Thyroid gland (tissue), 4 donors: ENCODE measurements around the gene RNF227. TPM values are rescaled to one million over a fixed set of nuclear protein-coding genes. Genes with fewer than 3 reads are reported as not detected.

Experiments
- DNase-seq, 2 donors: peaks; one replicate each; pipeline ENCODE4 v3.0.0-alpha.2; 2019
- H3K27ac ChIP-seq, 3 donors: fragments of 200-600 bp; sonication (generic); 1 replicate in 2 of 3; 2 replicates in 1 of 3; pipeline ENCODE4 v1.5.1; 2016 to 2019; ENCODE audit warnings: mild to moderate bottlenecking in 1 of 3, moderate library complexity in 1 of 3
- H3K27me3 ChIP-seq: fragments of 200-600 bp; sonication (generic); one replicate; pipeline ENCODE4 v1.5.1; 2019
- H3K36me3 ChIP-seq, 2 donors: fragments of 200-600 bp; sonication (generic); one replicate each; pipeline ENCODE4 v1.5.1; 2016 to 2019
- H3K4me1 ChIP-seq, 2 donors: fragments of 200-600 bp; sonication (generic); one replicate each; pipeline ENCODE4 v1.5.1; 2017 to 2019
- H3K4me3 ChIP-seq, 3 donors: fragments of 200-600 bp; sonication (generic); replicated peaks in 1 of 3; 1 replicate in 2 of 3; 2 replicates in 1 of 3; pipeline ENCODE4 v1.5.1; 2016; ENCODE audit warnings: mild to moderate bottlenecking in 1 of 3
- H3K9me3 ChIP-seq: fragments of 200-600 bp; sonication (generic); one replicate; pipeline ENCODE4 v1.5.1; 2017
- POLR2A ChIP-seq, 2 donors: fragments of 450-650 bp; IDR thresholded peaks; one replicate each; pipeline ENCODE4 v1.6.1; 2017; ENCODE audit warnings: antibody characterized with exemption in 2 of 2, mild to moderate bottlenecking in 2 of 2, moderate library complexity in 1 of 2
- WGBS, 2 donors: methylation state at CpG; one replicate each; pipeline ENCODE4 v1.1.5; 2017; 5-methylcytosine and 5-hydroxymethylcytosine counted together
- intact Hi-C: fragments of 100-400 bp; cut with DNase I; formaldehyde crosslinking; loops from one replicate; pipeline ENCODE4 v1.15.1; 2023
- total RNA-seq, 4 donors: library from RNA; depleted of rRNA; stranded (reverse); fragments of >200 nt; gene quantifications; one replicate each; pipeline ENCODE4 v1.2.3, GENCODE V29; 2016
- TF ChIP-seq, protein P1 (sequence below), 6 experiments: fragments of 200-600 bp in 3 of 6; fragments of 450-650 bp in 3 of 6; sonication (generic) in 3 of 6; IDR thresholded peaks; one replicate each; pipeline ENCODE4 v1.5.1; 2016 to 2019; ENCODE audit warnings: antibody characterized with exemption in 6 of 6, mild to moderate bottlenecking in 2 of 6, inconsistent platforms in 1 of 6, moderate library complexity in 1 of 6

Gene RNF227
- total RNA-seq, 4 donors from 2014 or later = 1.1 to 4.3 (median 2.2) TPM

DNA sequence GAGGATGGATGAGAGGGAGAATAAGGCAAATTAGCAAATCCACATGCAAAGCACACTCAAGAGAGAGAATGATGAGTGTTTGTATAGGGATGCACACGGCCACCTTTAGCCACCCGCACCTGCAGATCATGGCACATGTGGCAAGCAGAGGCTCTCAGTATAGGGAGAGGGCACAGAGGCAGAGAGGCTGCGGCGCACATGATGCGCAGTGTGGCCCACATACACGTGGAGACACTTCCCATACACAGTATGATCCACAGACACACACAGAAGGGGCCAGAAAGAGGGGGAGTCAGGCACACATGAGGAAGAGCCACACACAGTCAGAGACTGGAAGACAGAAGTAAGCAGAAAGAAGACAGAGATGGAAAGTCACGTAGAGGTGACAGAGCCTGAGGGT lies 34.0 kb downstream of the RNF227 start:
- H3K4me3 ChIP-seq = no peak overlapping the region
- DNase-seq = no peak
- H3K27ac ChIP-seq = no peak overlapping the region
- intact Hi-C loops = no loop called here
- no peaks in the 10 kb centered on the region for H3K36me3 ChIP-seq
- H3K9me3 ChIP-seq = no peaks in the 10 kb centered on the region
- H3K27me3 ChIP-seq = no peaks in the 10 kb centered on the region
- peaks cover 15 to 19% of the 10 kb centered on the region in 2 donors for H3K4me1 ChIP-seq
- 70 to 85% methylated on average over 7 of the region's 7 CpGs for WGBS, 2 donors
- no peak for TF ChIP-seq POLR2A (IDR thresholded peaks at IDR 0.05)
- TF ChIP-seq, protein P1, sequence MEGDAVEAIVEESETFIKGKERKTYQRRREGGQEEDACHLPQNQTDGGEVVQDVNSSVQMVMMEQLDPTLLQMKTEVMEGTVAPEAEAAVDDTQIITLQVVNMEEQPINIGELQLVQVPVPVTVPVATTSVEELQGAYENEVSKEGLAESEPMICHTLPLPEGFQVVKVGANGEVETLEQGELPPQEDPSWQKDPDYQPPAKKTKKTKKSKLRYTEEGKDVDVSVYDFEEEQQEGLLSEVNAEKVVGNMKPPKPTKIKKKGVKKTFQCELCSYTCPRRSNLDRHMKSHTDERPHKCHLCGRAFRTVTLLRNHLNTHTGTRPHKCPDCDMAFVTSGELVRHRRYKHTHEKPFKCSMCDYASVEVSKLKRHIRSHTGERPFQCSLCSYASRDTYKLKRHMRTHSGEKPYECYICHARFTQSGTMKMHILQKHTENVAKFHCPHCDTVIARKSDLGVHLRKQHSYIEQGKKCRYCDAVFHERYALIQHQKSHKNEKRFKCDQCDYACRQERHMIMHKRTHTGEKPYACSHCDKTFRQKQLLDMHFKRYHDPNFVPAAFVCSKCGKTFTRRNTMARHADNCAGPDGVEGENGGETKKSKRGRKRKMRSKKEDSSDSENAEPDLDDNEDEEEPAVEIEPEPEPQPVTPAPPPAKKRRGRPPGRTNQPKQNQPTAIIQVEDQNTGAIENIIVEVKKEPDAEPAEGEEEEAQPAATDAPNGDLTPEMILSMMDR (IDR thresholded peaks at IDR 0.05) = no peak

GRCh38 chr17:7881276-7882054 lies 34.6 kb downstream of the RNF227 start:
- H3K27ac ChIP-seq = no peak overlapping the region
- no peak for DNase-seq
- intact Hi-C loops = no loop called here
- peaks cover 11 to 16% of the 10 kb centered on the region in 2 donors for H3K4me1 ChIP-seq
- no peaks in the 10 kb centered on the region for H3K27me3 ChIP-seq
- no peak overlapping the region for H3K4me3 ChIP-seq
- H3K9me3 ChIP-seq = no peaks in the 10 kb centered on the region
- H3K36me3 ChIP-seq = no peaks in the 10 kb centered on the region
- WGBS, 2 donors = 68 to 69% methylated on average over 7 of the region's 7 CpGs
- TF ChIP-seq, protein P1 (IDR thresholded peaks at IDR 0.05) = no peak

- WGBS, 2 donors = 76 to 86% methylated on average over 3 of the region's 3 CpGs
- Histone ChIP-seq H3K27me3 (no peaks in the 10 kb centered on the region), H3K27ac (no peak overlapping the region), H3K36me3 (no peaks in the 10 kb centered on the region), H3K4me1 (peaks cover 10 to 15% of the 10 kb centered on the region in 2 donors), H3K9me3 (no peaks in the 10 kb centered on the region), H3K4me3 (no peak overlapping the region)
- intact Hi-C loops = no loop called here
- DNase-seq = no peak
- TF ChIP-seq, protein P1 (IDR thresholded peaks at IDR 0.05) = no peak
- no peak for TF ChIP-seq POLR2A (IDR thresholded peaks at IDR 0.05)
These were observed 35.8 kb downstream of the RNF227 start for GRCh38 chr17:7880076-7880868.

DNA sequence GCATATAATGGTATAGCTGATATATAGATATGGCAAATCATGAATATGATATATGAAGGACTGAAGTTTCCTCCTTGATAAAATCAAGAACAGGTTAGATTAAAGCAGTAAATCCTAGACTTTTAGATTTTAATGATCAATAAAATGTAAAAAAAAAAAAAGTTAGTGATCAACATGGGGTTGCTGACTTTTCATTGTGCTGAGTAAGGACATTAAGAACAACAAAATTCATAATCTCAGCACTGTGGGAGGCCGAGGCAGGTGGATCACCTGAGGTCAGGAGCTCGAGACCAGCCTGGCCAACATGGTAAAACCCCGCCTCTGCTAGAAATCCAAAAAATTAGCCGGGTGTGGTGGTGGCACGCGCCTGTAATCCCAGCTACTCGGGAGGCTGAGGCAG lies 37.9 kb downstream of the RNF227 start:
- WGBS, 2 donors = 93 to 96% methylated on average over 7 of the region's 7 CpGs
- intact Hi-C loops = no loop called here

More for the DNA sequence above, 37.9 kb downstream of the RNF227 start:
- DNase-seq = no peak
- no peak overlapping the region for H3K4me3 ChIP-seq
- H3K4me1 ChIP-seq = peaks cover 5 to 10% of the 10 kb centered on the region in 2 donors
- H3K36me3 ChIP-seq = no peaks in the 10 kb centered on the region
- H3K27me3 ChIP-seq = no peaks in the 10 kb centered on the region
- H3K27ac ChIP-seq = no peak overlapping the region
- H3K9me3 ChIP-seq = no peaks in the 10 kb centered on the region
- no peak for TF ChIP-seq POLR2A (IDR thresholded peaks at IDR 0.05)
- TF ChIP-seq, protein P1 (IDR thresholded peaks at IDR 0.05) = no peak
